Uterus (tissue), 2 donors: ENCODE results near the gene KTN1.

Source experiments
- POLR2A ChIP-seq, 2 donors: fragments of 450-650 bp; IDR thresholded peaks; one replicate each; pipeline ENCODE4 v1.6.1; 2016; ENCODE audit warnings: antibody characterized with exemption in 2 of 2, mild to moderate bottlenecking in 1 of 2, moderate library complexity in 1 of 2
- TF ChIP-seq, protein P1 (sequence below), 4 experiments: fragments of 200-600 bp in 2 of 4; fragments of 450-650 bp in 2 of 4; sonication (generic) in 2 of 4; IDR thresholded peaks; one replicate each; pipeline ENCODE4 v1.5.1; 2016 to 2019; ENCODE audit warnings: antibody characterized with exemption in 4 of 4, mild to moderate bottlenecking in 2 of 4, moderate library complexity in 1 of 4

DNA sequence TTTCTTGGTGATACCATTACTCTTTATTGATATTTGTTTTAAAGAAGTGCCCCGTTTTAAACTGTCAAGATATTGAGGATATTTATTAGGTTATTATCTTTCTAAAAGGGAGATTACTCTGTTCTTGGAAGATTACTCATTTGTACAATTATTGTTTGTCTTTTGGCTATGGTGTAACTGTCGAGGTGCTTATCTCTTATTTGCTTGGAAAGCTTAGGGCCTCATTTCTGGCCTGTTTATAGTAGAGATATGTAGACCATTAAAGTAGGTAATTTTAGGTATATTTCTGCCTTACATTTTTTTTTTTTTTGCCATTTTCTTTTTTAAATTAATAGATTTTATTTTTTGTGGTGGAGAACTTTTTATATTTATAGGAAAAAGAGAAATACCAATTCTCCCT is 74.2 kb downstream of the KTN1 start:
- no peak for TF ChIP-seq POLR2A (IDR thresholded peaks at IDR 0.05)
- TF ChIP-seq, protein P1, sequence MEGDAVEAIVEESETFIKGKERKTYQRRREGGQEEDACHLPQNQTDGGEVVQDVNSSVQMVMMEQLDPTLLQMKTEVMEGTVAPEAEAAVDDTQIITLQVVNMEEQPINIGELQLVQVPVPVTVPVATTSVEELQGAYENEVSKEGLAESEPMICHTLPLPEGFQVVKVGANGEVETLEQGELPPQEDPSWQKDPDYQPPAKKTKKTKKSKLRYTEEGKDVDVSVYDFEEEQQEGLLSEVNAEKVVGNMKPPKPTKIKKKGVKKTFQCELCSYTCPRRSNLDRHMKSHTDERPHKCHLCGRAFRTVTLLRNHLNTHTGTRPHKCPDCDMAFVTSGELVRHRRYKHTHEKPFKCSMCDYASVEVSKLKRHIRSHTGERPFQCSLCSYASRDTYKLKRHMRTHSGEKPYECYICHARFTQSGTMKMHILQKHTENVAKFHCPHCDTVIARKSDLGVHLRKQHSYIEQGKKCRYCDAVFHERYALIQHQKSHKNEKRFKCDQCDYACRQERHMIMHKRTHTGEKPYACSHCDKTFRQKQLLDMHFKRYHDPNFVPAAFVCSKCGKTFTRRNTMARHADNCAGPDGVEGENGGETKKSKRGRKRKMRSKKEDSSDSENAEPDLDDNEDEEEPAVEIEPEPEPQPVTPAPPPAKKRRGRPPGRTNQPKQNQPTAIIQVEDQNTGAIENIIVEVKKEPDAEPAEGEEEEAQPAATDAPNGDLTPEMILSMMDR (IDR thresholded peaks at IDR 0.05), result no peak
